HepG2 (cell line): Measurements from ENCODE around the gene HOXC11. TPM values are rescaled to one million over a fixed set of nuclear protein-coding genes. Genes with fewer than 3 reads are reported as not detected.

Experiments used
- ATAC-seq: fragments of 200-7000 bp; cut with Tn5 transposase; 3 replicates; pipeline ENCODE4 v1.9.1; 2020; ENCODE audit warnings: mild to moderate bottlenecking, moderate library complexity
- BruUV-seq: library from RNA; stranded (reverse); fragments of 400-500 nt; replicated peaks from 2 replicates; lab custom pipeline; 2021; lab: Mats Ljungman, UMichigan
- CTCF ChIA-PET: fragments of 300-600 bp; formaldehyde crosslinking; extraction: SDS; loops from one replicate; lab custom pipeline; 2021; ENCODE audit warnings: low total read pairs, inconsistent platforms, low intra/inter-chr PET ratio; lab: Yijun Ruan, JAX
- POLR2A ChIA-PET: fragments of 350-600 bp; sonication (Branson Sonifier 250); formaldehyde crosslinking; loops from one replicate; lab custom pipeline; 2020; ENCODE audit warnings: antibody characterized with exemption, inconsistent platforms; lab: Yijun Ruan, JAX
- DNase-seq: peaks from one replicate; pipeline ENCODE4 v3.0.0-alpha.2; 2015; ENCODE audit warnings: low spot score
- FAIRE-seq: peaks from 3 replicates; lab custom pipeline; 2011; peaks lifted over from hg19 to GRCh38; lab: Jason Lieb, UNC
- H2AFZ ChIP-seq: one replicate; pipeline ENCODE4 v1.6.1; 2011; ENCODE audit warnings: low read length, inconsistent platforms
- H3K27ac ChIP-seq: fragments of 300-600 bp; 3 replicates; pipeline ENCODE4 v1.8.0; 2011; ENCODE audit warnings: mixed run types, mild to moderate bottlenecking, mixed read lengths, low read length, inconsistent platforms; ENCODE audit not compliant: insufficient read depth; ENCODE audit errors: extremely low read length
- H3K27me3 ChIP-seq, 2 experiments: fragments of 200-600 bp in 1 of 2; 2 replicates in 1 of 2; 3 replicates in 1 of 2; pipeline versions ENCODE4 v1.6.0 to v1.8.0; 2011; ENCODE audit warnings: low read length in 2 of 2, mild to moderate bottlenecking in 2 of 2, moderate library complexity in 2 of 2, inconsistent platforms in 1 of 2; ENCODE audit not compliant: insufficient read depth in 2 of 2, control insufficient read depth in 1 of 2
- H3K36me3 ChIP-seq, 2 experiments: fragments of 200-600 bp in 1 of 2; replicated peaks in 1 of 2; 2 replicates in 1 of 2; 3 replicates in 1 of 2; pipeline versions ENCODE4 v1.5.1 to v1.8.0; 2011; ENCODE audit warnings: low read length in 2 of 2, inconsistent platforms in 1 of 2; ENCODE audit not compliant: insufficient read depth in 2 of 2, control insufficient read depth in 1 of 2
- H3K4me1 ChIP-seq: 2 replicates; pipeline ENCODE4 v1.5.1; 2012; ENCODE audit warnings: low read length, inconsistent platforms; ENCODE audit not compliant: insufficient read depth
- H3K4me2 ChIP-seq: 2 replicates; pipeline ENCODE4 v1.6.0; 2011; ENCODE audit warnings: low read depth, low read length, inconsistent platforms
- H3K4me3 ChIP-seq, 3 experiments: fragments of 200-600 bp in 1 of 3; sonication (generic), shearing (Covaris generic) in 1 of 3; replicated peaks in 1 of 3; 2 replicates each; pipeline ENCODE4 v1.5.1; 2011 to 2016; ENCODE audit warnings: low read length in 3 of 3, inconsistent platforms in 2 of 3, low read depth in 2 of 3, mild to moderate bottlenecking in 2 of 3, control low read depth in 1 of 3, mixed read lengths in 1 of 3; ENCODE audit not compliant: insufficient read depth in 1 of 3
- H3K79me2 ChIP-seq: one replicate; pipeline ENCODE4 v1.6.1; 2011; ENCODE audit warnings: low read length, inconsistent platforms; ENCODE audit not compliant: insufficient read depth
- H3K9ac ChIP-seq: 2 replicates; pipeline ENCODE4 v1.6.0; 2011; ENCODE audit warnings: mild to moderate bottlenecking, low read depth, low read length, inconsistent platforms; ENCODE audit not compliant: insufficient read depth
- H3K9me3 ChIP-seq: 2 replicates; pipeline ENCODE4 v1.5.1; 2012; ENCODE audit warnings: mild to moderate bottlenecking, low read length
- H4K20me1 ChIP-seq: 2 replicates; pipeline ENCODE4 v1.6.0; 2011; ENCODE audit warnings: inconsistent platforms, mild to moderate bottlenecking, low read length, moderate library complexity; ENCODE audit not compliant: insufficient read depth
- ATF3 ChIP-seq: sonication (generic); formaldehyde crosslinking; IDR thresholded peaks from 2 replicates; pipeline ENCODE4 v1.4.0; 2020; ENCODE audit warnings: missing genetic modification reagents
- CTCF ChIP-seq: sonication (generic); formaldehyde crosslinking; IDR thresholded peaks from 2 replicates; pipeline ENCODE4 v1.5.0; 2020; ENCODE audit warnings: mild to moderate bottlenecking, missing genetic modification reagents, moderate library complexity
- GABPA ChIP-seq, 2 experiments: IDR thresholded peaks; 2 replicates each; pipeline ENCODE4 v1.6.1; 2011 to 2016; ENCODE audit warnings: low read depth in 2 of 2, low read length in 1 of 2, missing biosample characterization in 1 of 2, missing genetic modification characterization in 1 of 2
- HMGXB4 ChIP-seq, 2 experiments: sonication (generic) in 1 of 2; formaldehyde crosslinking in 1 of 2; IDR thresholded peaks; 2 replicates each; pipeline versions ENCODE4 v1.4.0 to v1.6.1; 2018 to 2020; ENCODE audit warnings: missing genetic modification reagents in 2 of 2, borderline replicate concordance in 1 of 2, low read depth in 1 of 2, mild to moderate bottlenecking in 1 of 2, missing biosample characterization in 1 of 2
- KDM5B ChIP-seq: sonication (generic); formaldehyde crosslinking; IDR thresholded peaks from 2 replicates; pipeline ENCODE4 v1.4.0; 2020; ENCODE audit warnings: missing genetic modification reagents, mild to moderate bottlenecking, borderline replicate concordance
- KLF12 ChIP-seq: sonication (generic); formaldehyde crosslinking; IDR thresholded peaks from 2 replicates; pipeline ENCODE4 v1.4.0; 2020; ENCODE audit warnings: missing genetic modification reagents, borderline replicate concordance
- NCOR1 ChIP-seq: fragments of 200-600 bp; sonication (generic); IDR thresholded peaks from 2 replicates; pipeline ENCODE4 v1.7.0; 2017; ENCODE audit warnings: antibody characterized with exemption, low read length, borderline replicate concordance
- RAD21 ChIP-seq: fragments of 450-650 bp; formaldehyde crosslinking; IDR thresholded peaks from 2 replicates; pipeline ENCODE4 v1.5.0; 2020; ENCODE audit warnings: mild to moderate bottlenecking
- SMAD1 ChIP-seq: sonication (generic); formaldehyde crosslinking; IDR thresholded peaks from 2 replicates; pipeline ENCODE4 v1.4.0; 2020; ENCODE audit warnings: missing genetic modification reagents, low read depth, mild to moderate bottlenecking, borderline replicate concordance
- SMC3 ChIP-seq: IDR thresholded peaks from 2 replicates; pipeline ENCODE4 v1.6.1; 2011; ENCODE audit warnings: low read length, improper control_type of control experiment
- SPEN ChIP-seq: sonication (generic); formaldehyde crosslinking; IDR thresholded peaks from 2 replicates; pipeline ENCODE4 v1.5.1; 2020; ENCODE audit warnings: low read depth, mild to moderate bottlenecking, missing genetic modification reagents
- STAG1 ChIP-seq: sonication (generic); formaldehyde crosslinking; IDR thresholded peaks from 2 replicates; pipeline ENCODE4 v1.4.0; 2020; ENCODE audit warnings: missing genetic modification reagents
- ZSCAN31 ChIP-seq: sonication (generic); formaldehyde crosslinking; IDR thresholded peaks from 2 replicates; pipeline ENCODE4 v1.5.0; 2020; ENCODE audit warnings: low read depth, mild to moderate bottlenecking, missing genetic modification reagents
- WGBS: methylation state at CpG from one replicate; pipeline ENCODE4 v1.1.6; 2017; ENCODE audit warnings: low lambda C conversion rate; 5-methylcytosine and 5-hydroxymethylcytosine counted together
- in situ Hi-C: cut with HindIII; loops from 2 replicates; pipeline ENCODE4 v1.10.0; 2017; ENCODE audit warnings: low pct_unique_long_range_greater_than_20kb; ENCODE audit not compliant: extremely low pct_ligation_motif_present
- intact Hi-C: fragments of 100-400 bp; cut with micrococcal nuclease; formaldehyde crosslinking; loops from one replicate; pipeline ENCODE4 v1.10.0; 2022; ENCODE audit not compliant: unreplicated experiment
- polyA plus RNA-seq, 8 experiments: library from polyadenylated mRNA; depleted of rRNA in 3 of 8; stranded (reverse) in 7 of 8; unstranded in 1 of 8; fragments of >200 nt; fragmentation: Illumina TruSeq in 4 of 8; extraction: Trizol in 4 of 8; gene quantifications; 2 replicates each; pipeline versions ENCODE4 v1.2.1 to v1.2.3, GENCODE V29; 2011 to 2016; ENCODE audit warnings: low read depth in 4 of 8, missing spikeins in 1 of 8, mixed read lengths in 1 of 8; ENCODE audit not compliant: insufficient read depth in 1 of 8
- total RNA-seq, 5 experiments: library from RNA; depleted of rRNA; stranded (reverse); fragments of >200 nt; fragmentation: Illumina TruSeq; extraction: Trizol; gene quantifications; 2 replicates each; pipeline ENCODE4 v1.2.3, GENCODE V29; 2016; ENCODE audit warnings: low read depth in 1 of 5
- TF ChIP-seq, protein P1 (sequence below): sonication (generic); formaldehyde crosslinking; IDR thresholded peaks from 2 replicates; pipeline ENCODE4 v1.8.0; 2022; ENCODE audit warnings: missing genetic modification reagents, mild to moderate bottlenecking, inconsistent platforms, borderline replicate concordance

HOXC11 gene
- total and polyA plus RNA-seq, 2 of the 13 experiments (the other 11 are each of a cell fraction or from before 2014, with no cell fraction given): not detected

- 18% methylated on average over 28 of the region's 28 CpGs for WGBS
- Histone ChIP-seq H3K4me2 (peak overlapping the region; percentile 68), H3K4me1 (peaks cover 45% of the 10 kb centered on the region), H3K4me3 (peak overlapping the region in 2 of 3 experiments; percentile 51; a peak in 5 of 6 replicates), H4K20me1 (no peaks in the 10 kb centered on the region), H3K9me3 (no peaks in the 10 kb centered on the region), H3K36me3 (no peaks in the 10 kb centered on the region), H3K27me3 (peaks cover 10 to 39% of the 10 kb centered on the region in 2 experiments), H3K79me2 (no peaks in the 10 kb centered on the region), H3K27ac (peak overlapping the region; percentile 61), H3K9ac (0 out of 2 replicates have a peak overlapping the region, but pooled peaks have one; percentile 21), H2AFZ (peak overlapping the region; percentile 31)
- DNase-seq (peak; percentile 56), FAIRE-seq (peak; percentile 74), ATAC-seq (peak; percentile 47)
- intact Hi-C loops: loop anchor here (2.0 kb wide), 1 partner anchor 223 kb away; no protein-coding TSS in a partner anchor
- POLR2A ChIA-PET: interaction anchor here (1.3 kb wide), 1 partner anchor 11 kb away, joined by 5 read pairs; no protein-coding TSS in a partner anchor
- no peak for TF ChIP-seq SPEN (CRISPR knock-in tag)
- TF ChIP-seq KLF12 (CRISPR knock-in tag): no peak
- peak; percentile 68 for TF ChIP-seq STAG1
- TF ChIP-seq HMGXB4 (CRISPR knock-in tag; IDR thresholded peaks at IDR 0.05; ENCODE audit: borderline replicate concordance in 1 of 2, low read depth in 1 of 2): 0 out of 4 replicates have a peak, but pooled peaks of 1 of the 2 experiments have one; percentile 24
- peak; percentile 30; the same call in 1 of the 2 replicates for TF ChIP-seq SMC3
- no peak for TF ChIP-seq NCOR1
- no peak for TF ChIP-seq ZSCAN31
- TF ChIP-seq GABPA (IDR thresholded peaks at IDR 0.05; ENCODE audit: low read depth, low read length): no peak
- peak; percentile 71 for TF ChIP-seq GABPA (CRISPR knock-in tag; IDR thresholded peaks at IDR 0.05; ENCODE audit: low read depth)
- TF ChIP-seq, protein P1, sequence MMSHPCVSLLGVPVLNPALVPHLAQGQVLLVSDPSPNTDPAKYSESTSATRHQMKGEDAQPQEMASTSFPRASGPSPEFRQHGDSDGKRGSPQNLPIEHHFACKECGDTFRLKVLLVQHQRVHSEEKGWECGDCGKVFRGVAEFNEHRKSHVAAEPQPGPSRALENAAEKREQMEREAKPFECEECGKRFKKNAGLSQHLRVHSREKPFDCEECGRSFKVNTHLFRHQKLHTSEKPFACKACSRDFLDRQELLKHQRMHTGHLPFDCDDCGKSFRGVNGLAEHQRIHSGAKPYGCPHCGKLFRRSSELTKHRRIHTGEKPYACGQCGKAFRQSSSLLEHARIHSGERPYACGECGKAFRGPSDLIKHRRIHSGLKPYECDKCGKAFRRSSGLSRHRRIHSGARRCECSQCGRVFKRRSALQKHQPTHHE: 0 out of 2 replicates have a peak, but pooled peaks have one; percentile 3
- no peak for TF ChIP-seq ATF3
- TF ChIP-seq KDM5B: no peak
- TF ChIP-seq CTCF (CRISPR knock-in tag): peak; percentile 64
- TF ChIP-seq SMAD1 (CRISPR knock-in tag): no peak
- TF ChIP-seq RAD21: peak; percentile 24; the same call in 1 of the 2 replicates
- no TSS peak for BruUV-seq
- in situ Hi-C loops: loop anchor here (10.0 kb wide), 1 partner anchor 385 kb away; no protein-coding TSS in a partner anchor
- CTCF ChIA-PET: interaction anchor here (1.1 to 1.6 kb wide), 2 partner anchors 16 to 221 kb away, joined by 3 to 13 read pairs; no protein-coding TSS in a partner anchor
Measured at GRCh38 chr12:53989227-53990113, 16.5 kb downstream of the HOXC11 start.
